ENCODE measurements around the gene MBP. TPM values are rescaled to one million over a fixed set of nuclear protein-coding genes. Genes with fewer than 3 reads are reported as not detected.

MBP gene
- total RNA-seq, 2 experiments from 2014 or later: 13.5 to 28.9 TPM

- intact Hi-C loops (cut with micrococcal nuclease; ENCODE audit: unreplicated experiment): no loop called here
- no peak overlapping the region for H3K4me3 ChIP-seq (ENCODE audit: low read depth, low read length, poor library complexity, severe bottlenecking)
- H3K9me3 ChIP-seq (ENCODE audit: low read length): no peaks in the 10 kb centered on the region
- ChIA-PET POLR2A (interaction anchor here (0.6 kb wide), 1 partner anchor 73 kb away, joined by 6 read pairs; no protein-coding TSS in a partner anchor), CTCF (ENCODE audit: unreplicated experiment) (interaction anchor here (0.6 kb wide), 1 partner anchor 29 kb away, joined by 3 read pairs; no protein-coding TSS in a partner anchor)
- no peak for TF ChIP-seq CTCF (conservative IDR thresholded peaks at IDR 0.05; ENCODE audit: low read length)
- no peak for TF ChIP-seq EZH2phosphoT487 (IDR thresholded peaks at IDR 0.05; ENCODE audit: borderline replicate concordance, low read depth, low read length)
- H2AFZ ChIP-seq (ENCODE audit: low read length): no peak overlapping the region
- no TSS peak for BruUV-seq (replicated peaks)
- no peak overlapping the region for H3K27ac ChIP-seq (ENCODE audit: low read depth, low read length, poor library complexity, severe bottlenecking)
- H3K36me3 ChIP-seq (ENCODE audit: insufficient read depth, low read length): no peaks in the 10 kb centered on the region
- no peaks in the 10 kb centered on the region for H4K20me1 ChIP-seq (ENCODE audit: insufficient read depth, low read length)
- H3K9me2 ChIP-seq (ENCODE audit: insufficient read depth, low read length): no peaks in the 10 kb centered on the region
- H3K79me2 ChIP-seq (ENCODE audit: insufficient read depth, low read depth, low read length): no peaks in the 10 kb centered on the region
- H3K4me2 ChIP-seq (ENCODE audit: low read length): no peak overlapping the region
- no peak for DNase-seq (ENCODE audit: low spot score)
- no peaks in the 10 kb centered on the region for H3K4me1 ChIP-seq (ENCODE audit: insufficient read depth, low read length, poor library complexity, severe bottlenecking)
These were observed 38.4 kb upstream of the MBP start for GRCh38 chr18:77170890-77171410.

- BruUV-seq (replicated peaks): no TSS peak
- Histone ChIP-seq H4K20me1 (ENCODE audit: insufficient read depth, low read length) (no peaks in the 10 kb centered on the region), H3K27ac (ENCODE audit: low read depth, low read length, poor library complexity, severe bottlenecking) (no peak overlapping the region), H2AFZ (ENCODE audit: low read length) (no peak overlapping the region), H3K4me1 (ENCODE audit: insufficient read depth, low read length, poor library complexity, severe bottlenecking) (no peaks in the 10 kb centered on the region), H3K79me2 (ENCODE audit: insufficient read depth, low read depth, low read length) (no peaks in the 10 kb centered on the region), H3K36me3 (ENCODE audit: insufficient read depth, low read length) (no peaks in the 10 kb centered on the region), H3K9me2 (ENCODE audit: insufficient read depth, low read length) (no peaks in the 10 kb centered on the region), H3K9me3 (ENCODE audit: low read length) (no peaks in the 10 kb centered on the region), H3K4me2 (ENCODE audit: low read length) (no peak overlapping the region), H3K4me3 (ENCODE audit: low read depth, low read length, poor library complexity, severe bottlenecking) (no peak overlapping the region)
- no peak for DNase-seq (ENCODE audit: low spot score)
- TF ChIP-seq CTCF (conservative IDR thresholded peaks at IDR 0.05; ENCODE audit: low read length): no peak
- no peak for TF ChIP-seq EZH2phosphoT487 (IDR thresholded peaks at IDR 0.05; ENCODE audit: borderline replicate concordance, low read depth, low read length)
- intact Hi-C loops (cut with micrococcal nuclease; ENCODE audit: unreplicated experiment): no loop called here
- ChIA-PET CTCF (ENCODE audit: unreplicated experiment) (no interaction called here), POLR2A (no interaction called here)
These were observed 36.3 kb upstream of the MBP start for GRCh38 chr18:77168811-77169311.

- H3K79me2 ChIP-seq (ENCODE audit: insufficient read depth, low read depth, low read length): no peaks in the 10 kb centered on the region
- DNase-seq (ENCODE audit: low spot score): no peak
- no peak overlapping the region for H3K27ac ChIP-seq (ENCODE audit: low read depth, low read length, poor library complexity, severe bottlenecking)
- no peak overlapping the region for H3K4me3 ChIP-seq (ENCODE audit: low read depth, low read length, poor library complexity, severe bottlenecking)
- no peaks in the 10 kb centered on the region for H3K9me2 ChIP-seq (ENCODE audit: insufficient read depth, low read length)
- H3K9me3 ChIP-seq (ENCODE audit: low read length): no peaks in the 10 kb centered on the region
- BruUV-seq (replicated peaks): no TSS peak
- no peak for TF ChIP-seq CTCF (conservative IDR thresholded peaks at IDR 0.05; ENCODE audit: low read length)
- TF ChIP-seq EZH2phosphoT487 (IDR thresholded peaks at IDR 0.05; ENCODE audit: borderline replicate concordance, low read depth, low read length): no peak
- intact Hi-C loops (cut with micrococcal nuclease; ENCODE audit: unreplicated experiment): no loop called here
- H3K4me2 ChIP-seq (ENCODE audit: low read length): no peak overlapping the region
- ChIA-PET CTCF (ENCODE audit: unreplicated experiment) (no interaction called here), POLR2A (no interaction called here)
- no peak overlapping the region for H2AFZ ChIP-seq (ENCODE audit: low read length)
- H3K4me1 ChIP-seq (ENCODE audit: insufficient read depth, low read length, poor library complexity, severe bottlenecking): no peaks in the 10 kb centered on the region
- no peaks in the 10 kb centered on the region for H4K20me1 ChIP-seq (ENCODE audit: insufficient read depth, low read length)
- no peaks in the 10 kb centered on the region for H3K36me3 ChIP-seq (ENCODE audit: insufficient read depth, low read length)
These were observed 34.7 kb upstream of the MBP start for GRCh38 chr18:77167251-77167650.

All from OCI-LY7 (cell line).